HG03025 (cell line): ENCODE results near the gene GRK1.
"Not testable (repeated sequence)": the region's sequence is repeated elsewhere in the genome, so short reads cannot be mapped to it uniquely, and the experiment has no call there.

ENCODE experiments used
- ATAC-seq: cut with Tn5 transposase; IDR thresholded peaks from one replicate; pipeline ENCODE4 v1.9.1; 2021; ENCODE audit warnings: mild to moderate bottlenecking, moderate library complexity; ENCODE audit not compliant: unreplicated experiment, low FRiP score

Gene GRK1

DNA sequence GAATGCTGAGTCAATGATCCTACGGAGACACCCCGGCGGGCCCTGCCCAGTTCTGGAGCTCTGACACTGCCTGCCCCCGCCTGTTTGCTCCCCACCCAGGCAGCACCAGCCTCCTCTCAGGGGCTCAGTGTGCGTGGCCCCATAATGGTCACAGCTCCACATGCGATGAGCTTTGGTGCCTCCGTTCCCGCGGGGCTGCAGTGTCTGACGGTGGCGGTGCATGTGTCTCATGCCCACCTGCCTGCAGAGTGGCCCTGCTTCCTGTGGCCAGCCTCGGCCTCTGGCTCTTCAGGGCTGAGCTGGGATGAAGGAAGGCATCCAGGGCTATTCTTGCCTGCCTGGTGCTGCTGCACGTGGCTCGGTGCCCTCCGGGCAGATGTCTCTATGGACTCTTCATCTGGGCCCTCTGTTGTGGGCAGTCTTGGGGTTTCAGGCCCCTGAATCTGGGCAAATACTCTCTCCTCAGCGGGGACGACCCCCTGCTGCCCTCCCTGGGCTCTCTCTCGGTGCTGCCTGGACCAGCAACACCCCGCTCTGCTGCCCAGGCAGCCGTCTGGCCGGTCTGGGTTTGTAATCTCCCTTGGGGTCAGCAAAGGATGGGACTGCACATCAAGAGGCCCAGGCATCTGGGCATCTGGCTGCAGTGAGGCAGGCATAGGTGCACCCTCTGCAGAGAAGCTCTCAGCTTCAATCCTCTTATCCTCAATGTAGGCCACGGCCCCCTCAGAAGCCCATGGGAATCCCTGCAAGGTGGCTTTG, 72.7 kb downstream of the GRK1 start:
- ATAC-seq, result no peak

DNA sequence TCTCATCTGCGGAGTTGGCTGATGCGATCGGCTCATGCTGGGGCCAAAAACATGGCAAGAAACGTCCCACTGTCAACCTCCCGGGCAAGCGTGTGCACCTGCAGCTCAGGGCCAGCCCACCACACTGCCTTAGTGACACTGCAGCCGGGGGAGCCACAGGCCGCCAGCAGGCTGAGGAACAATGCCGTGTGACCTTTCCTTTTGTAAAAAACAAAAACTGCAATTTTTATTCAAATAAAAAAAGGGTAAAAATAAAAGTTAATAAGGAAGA, 73.2 kb downstream of the GRK1 start:
- no peak for ATAC-seq

DNA sequence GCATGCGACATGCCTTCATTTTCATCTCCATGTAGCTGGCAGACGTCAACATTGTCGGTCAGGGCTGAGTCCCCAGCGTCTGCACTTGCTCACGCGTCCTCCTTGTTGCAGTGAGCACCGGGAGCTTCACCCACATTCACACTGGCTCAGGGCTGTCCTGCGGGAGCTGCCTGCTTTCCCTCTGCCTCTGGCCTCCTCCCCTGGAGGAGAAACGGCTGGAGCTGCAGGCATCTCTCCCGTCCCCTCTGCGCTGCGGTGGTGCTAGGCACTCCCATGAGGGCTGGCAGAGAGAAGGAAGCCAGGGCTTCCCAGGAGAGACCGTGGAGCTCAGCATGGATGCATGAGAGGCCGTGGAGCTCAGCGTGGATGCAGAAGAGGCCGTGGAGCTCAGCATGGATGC, 73.6 kb downstream of the GRK1 start:
- ATAC-seq, result no peak

DNA sequence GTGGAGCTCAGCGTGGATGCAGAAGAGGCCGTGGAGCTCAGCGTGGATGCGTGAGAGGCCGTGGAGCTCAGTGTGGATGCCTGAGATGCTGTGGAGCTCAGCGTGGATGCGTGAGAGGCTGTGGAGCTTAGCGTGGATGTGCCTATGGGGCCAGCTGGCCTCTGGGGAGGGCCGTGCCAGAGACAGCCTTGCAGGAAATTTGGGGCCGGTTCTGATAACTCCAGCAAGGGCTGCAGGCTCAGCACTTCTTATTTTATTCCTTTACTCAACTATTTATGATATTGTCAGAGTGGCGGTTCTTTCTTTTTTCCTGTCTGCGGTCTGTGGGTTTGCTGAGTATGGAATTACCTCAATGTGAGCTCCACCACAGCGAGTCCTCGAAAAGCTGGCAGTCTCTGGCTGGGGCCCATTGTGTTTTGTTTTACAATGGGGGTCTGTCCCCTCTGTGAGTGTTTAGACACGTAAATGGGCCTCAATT, 74.2 kb downstream of the GRK1 start:
- ATAC-seq, result no peak

DNA sequence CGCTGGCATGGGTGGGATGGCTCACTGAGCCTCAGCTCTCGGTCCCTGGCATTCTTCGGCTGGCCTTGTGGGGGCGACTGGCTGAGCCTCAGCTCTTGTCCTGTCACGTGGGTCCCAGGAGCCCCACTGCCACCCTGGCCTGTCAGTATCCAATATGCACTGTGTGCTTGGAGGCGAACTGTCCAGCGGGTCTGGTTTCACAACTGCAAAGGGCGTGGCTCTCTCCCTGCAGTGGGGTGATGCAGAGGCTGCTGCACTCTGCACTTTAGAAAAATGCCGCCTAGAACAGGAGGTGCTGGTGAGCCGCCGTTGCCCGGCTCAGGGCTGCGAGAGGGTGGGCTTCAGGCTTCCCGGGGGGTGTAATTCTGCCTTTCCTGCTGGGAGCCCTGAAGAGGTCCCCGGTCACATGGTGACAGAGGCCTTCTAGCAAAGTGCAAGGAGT, 75.0 kb downstream of the GRK1 start:
- ATAC-seq, result no peak

DNA sequence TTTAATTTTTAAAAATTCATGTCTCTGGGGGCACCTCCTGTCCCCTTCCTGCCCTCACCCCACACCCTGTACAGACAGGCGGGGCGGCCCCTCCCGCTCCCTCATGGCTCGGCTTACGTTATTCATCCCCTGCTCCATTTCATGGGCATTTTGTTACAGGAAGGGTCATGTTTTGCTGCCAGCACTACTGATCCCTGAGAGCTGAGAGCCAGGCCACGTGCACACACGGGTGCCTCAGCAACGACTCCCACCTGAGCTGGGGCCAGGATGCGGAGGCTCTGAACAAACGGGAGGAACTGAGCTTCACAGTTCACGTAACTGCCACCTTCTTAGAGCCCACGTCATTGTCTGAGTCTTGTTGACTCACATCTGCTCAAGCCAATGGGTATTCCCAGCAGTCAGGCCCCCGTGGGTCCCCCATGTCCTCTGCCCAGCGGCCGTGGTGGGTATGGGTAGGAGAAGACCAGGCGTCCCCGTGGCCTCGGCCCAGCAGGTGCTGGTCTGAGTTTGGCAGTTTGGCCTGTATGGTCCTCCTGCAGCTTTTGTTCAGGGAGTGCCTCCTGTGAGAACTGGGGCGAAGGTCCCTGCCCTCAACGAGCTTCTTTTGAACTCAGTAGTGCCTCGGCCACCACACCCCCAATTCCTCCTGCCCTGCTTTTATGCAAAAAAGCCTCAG, 75.6 kb downstream of the GRK1 start:
- ATAC-seq, result no peak

DNA sequence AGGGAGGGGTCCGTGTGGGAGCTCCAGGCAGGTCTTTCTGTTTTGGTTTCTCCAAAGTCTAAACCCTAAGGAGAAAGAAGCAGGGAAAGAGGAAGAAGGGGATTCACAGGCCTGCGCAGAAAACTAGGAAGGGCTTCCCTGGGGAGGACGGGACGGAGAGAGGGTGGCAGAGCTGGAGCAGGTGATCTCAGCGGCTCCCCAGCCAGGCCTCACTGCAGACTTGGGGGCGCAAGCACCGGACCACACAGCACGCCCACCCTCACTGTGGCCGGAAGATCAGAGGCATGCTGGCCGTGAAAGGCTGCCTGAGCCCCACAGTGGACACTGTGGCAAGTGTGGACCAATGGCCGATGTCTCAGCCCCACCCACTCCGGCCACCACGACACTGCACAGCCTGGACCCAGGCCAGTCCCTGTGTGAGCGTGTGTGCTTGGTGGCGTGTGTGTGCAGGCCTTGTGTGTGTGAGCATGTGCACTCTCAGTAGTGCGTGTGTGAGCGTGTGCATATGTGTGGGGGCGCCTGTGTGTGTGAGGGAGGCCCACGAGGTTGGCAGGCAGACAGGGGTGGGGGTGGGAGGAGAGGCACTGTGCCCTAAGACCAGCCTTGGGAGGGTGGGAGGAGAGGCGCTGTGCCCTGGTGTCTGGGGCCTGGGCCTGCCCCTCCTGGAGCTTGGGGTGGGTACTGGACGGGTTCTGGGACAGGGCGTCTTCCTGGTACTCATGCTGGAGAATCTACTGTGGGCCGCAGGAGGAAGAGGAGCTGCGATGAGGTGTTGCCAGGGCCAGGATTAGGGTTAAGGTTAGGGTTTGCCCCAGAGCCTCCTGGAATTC, 76.6 kb downstream of the GRK1 start:
- ATAC-seq, result no peak

DNA sequence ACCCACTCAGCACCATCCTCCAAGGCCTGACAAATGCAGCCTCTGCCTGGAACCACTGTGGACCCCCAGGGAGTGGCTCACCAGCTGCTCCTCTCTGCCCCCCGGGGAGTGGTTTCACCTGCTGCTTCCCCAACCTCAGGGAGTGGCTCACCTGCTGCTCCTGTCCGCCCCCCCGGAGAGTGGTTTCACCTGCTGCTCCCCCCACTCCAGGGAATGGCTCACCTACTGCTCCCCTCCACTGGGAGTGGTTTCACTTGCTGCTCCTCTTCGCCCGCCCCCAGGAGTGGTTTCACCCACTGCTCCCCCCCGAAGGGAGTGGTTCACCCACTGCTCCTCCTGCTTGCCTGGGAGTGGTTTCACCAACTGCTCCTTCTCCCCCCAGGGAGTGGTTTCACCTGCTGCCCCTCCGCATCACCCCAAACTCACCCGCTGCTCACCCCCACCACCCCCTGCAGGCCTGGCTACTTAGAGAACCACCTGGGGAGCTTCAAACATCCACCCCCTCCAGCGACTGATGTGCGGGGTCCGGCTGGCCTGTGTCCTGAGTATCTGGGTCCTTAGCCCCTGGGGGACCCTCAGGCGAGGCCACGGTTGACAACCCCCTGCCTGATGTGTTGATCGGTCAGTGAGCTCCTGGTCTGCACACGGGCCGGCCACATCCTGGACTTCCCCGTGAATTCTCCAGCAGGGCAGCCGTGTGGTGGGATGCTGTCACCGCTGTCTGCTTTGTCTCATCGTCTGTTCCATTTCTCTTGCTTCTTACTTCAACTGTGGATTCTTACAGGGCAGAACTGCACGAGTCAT, 77.4 kb downstream of the GRK1 start:
- ATAC-seq, result no peak

DNA sequence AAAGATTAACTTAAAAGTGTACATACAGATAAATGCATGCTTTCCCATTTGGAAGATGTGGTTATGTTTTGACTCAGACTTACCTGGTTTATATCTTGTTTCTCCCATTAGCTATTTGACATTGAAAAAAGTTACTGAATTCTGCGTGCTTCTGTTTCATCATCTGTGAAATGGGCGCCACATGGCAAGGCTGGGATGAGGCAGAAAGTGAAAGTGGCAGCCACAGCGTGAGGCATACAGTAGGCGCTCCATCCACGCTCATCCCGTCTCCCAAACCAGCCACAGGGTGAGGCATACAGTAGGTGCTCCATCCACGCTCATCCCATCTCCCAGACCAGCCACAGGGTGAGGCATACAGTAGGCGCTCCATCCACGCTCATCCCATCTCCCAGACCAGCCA, 78.0 kb downstream of the GRK1 start:
- no peak for ATAC-seq

DNA sequence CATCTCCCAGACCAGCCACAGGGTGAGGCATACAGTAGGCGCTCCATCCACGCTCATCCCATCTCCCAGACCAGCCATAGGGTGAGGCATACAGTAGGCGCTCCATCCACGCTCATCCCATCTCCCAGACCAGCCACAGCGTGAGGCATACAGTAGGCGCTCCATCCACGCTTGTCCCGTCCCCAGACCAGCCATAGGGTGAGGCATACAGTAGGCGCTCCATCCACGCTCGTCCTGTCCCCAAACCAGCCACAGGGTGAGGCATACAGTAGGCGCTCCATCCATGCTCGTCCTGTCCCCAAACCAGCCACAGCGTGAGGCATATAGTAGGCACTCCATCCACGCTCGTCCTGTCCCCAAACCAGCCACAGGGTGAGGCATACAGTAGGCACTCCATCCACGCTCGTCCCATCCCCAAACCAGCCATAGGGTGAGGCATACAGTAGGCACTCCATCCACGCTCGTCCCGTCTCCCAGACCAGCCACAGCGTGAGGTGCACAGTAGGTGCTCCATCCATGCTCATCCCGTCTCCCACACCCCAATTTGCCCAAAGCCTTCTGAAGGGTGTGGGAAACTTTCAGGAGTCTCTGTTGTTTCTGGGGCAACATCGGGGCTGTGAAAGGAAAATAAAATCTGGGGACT, 78.6 kb downstream of the GRK1 start:
- not testable (repeated sequence) for ATAC-seq

DNA sequence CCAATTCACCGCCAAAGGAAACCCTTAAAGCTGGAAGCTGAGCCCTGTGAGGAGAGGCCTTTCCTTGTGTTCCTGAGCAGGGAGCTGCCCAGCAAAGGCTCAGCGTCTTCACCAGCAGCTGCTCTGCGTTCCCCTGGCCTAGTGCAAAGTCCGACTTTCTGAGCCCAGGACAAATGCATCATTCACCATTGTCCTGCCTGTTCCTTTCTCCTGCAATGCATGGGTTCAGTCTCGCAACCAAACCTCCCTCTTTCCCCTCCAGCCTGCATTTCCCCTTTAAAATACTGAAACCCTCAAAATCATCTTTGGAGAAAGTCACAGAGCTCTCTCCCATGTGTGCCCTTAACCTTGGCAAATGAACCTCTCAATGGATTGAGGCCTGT, 79.1 kb downstream of the GRK1 start:
- ATAC-seq, result no peak

DNA sequence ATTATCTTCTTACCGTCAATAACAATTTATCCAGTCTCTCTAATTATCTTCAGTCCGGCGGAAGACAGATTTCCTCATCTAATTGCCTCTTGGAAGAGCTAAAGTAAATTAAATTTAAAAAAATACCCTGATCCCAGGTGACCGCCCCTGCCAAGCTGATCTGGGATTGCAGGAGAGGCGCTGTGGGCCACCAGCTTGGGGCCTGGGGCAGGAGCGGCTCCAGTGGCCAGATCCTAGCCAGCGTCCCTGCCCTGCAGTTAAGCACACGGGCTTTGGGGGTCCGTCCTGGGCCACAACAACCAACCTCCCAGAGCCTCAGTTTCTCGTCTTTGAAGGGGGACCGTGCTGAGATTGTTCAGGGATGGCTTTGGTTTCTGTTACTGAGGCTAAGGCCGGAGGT, 79.7 kb downstream of the GRK1 start:
- ATAC-seq, result no peak

DNA sequence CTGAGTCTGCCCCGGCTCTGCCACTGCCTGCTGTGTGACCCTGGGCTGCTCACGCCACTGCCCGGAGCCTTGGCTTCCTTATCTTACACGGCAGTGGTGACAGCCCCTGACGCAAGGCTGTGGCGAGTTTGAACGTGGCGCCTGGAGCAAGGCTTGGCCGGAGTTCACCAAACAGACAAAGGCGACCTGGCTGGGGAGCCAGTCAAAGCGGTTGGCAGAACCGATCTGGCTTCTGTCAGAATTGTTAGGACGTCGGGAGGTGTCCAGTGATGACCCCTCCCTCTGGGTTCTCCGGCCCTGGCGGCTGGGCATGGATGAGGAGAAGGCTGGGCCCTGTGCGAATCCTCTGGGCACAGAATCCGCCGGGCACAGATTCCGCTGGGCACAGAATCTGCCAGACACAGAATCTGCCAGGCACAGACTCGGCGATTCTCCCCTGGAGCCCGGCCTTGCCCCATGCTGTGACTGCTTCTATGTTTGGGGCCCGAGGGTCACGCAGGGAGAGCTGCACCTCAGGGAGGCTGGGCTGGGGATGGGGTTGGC, 80.3 kb downstream of the GRK1 start:
- ATAC-seq, result no peak

DNA sequence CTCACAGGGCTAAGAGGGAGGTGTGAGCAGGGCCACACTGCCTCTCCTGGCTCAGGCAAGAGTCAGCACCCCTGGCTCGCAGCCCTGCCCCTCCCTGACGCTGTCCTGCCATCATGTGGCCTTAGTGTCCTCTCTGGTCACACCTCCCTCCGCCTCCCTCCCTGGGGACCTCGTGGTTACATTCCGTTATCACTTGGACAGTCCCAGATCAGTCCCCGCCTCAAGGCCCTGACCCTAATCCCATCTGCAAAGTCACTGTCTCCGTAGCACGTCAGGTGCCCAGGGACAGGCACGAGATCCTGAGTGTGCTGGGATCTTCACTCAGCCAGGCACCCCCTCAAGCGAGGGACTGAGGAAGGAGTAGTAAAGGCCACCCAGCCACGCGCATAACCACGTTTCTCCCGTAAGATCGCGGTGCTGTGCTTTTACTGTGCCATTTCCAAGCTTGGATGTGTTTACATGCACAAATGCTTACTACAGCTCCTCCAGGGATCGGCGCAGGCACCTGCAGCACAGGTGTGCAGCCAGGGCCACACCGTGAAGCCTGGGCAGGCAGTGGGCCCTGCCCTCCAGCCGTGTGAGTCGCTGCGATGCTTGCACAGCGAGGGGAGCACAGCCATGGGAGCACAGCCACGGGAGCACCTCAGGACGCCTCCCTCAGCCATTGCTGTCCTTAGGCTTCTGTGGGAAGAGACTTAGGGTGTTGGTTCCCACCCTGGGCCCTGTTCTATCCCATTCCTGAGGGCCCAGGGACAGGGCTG, 81.3 kb downstream of the GRK1 start:
- no peak for ATAC-seq

DNA sequence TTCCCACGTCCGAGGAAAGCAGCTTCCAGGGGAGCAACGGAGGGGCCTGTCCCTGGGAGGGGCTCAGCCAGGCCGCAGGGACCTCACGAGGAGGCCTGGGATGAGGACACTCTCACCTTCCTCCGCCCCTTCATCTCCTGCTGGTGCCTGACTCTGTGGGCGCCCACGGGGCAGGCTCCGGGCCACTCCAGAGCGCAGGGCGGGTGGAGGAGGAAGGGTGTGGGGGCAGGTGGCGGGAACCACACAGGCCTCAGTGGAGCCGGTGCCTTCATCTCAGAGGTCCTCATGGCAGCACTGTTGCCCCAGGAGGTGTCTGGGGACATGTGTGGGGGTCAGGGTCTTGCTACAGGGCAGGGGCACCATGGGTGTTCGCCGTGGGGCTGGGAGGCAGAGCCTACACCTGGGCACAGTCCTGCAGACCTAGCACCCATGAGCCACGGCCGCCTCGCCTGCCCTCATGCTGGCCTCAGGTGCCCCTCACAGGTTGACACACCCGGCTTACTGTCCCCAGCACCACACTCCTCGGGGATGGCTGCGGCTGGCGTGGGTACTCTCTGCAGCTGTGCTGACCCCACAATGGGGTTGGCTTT, 81.9 kb downstream of the GRK1 start:
- ATAC-seq, result no peak

DNA sequence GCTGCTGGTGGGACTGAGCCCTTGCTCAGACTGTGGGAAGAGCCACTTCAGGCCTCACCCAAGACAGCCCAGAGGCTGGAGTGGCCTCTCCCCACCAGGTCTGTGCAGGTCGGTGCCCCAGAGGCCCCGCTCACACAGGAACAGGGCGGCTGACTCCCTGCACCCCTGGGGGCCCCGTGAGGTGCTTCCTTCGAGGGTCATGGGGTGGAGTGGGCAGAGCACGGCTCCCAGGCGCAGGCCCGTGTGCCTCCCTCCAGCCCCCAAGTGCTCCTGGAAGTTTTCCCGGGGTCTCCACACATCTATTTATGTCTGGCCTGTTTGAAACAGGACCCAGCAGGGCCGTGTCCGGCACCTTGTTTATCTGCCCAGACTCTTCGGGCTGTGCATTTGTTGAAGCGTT, 82.5 kb downstream of the GRK1 start:
- ATAC-seq, result no peak

DNA sequence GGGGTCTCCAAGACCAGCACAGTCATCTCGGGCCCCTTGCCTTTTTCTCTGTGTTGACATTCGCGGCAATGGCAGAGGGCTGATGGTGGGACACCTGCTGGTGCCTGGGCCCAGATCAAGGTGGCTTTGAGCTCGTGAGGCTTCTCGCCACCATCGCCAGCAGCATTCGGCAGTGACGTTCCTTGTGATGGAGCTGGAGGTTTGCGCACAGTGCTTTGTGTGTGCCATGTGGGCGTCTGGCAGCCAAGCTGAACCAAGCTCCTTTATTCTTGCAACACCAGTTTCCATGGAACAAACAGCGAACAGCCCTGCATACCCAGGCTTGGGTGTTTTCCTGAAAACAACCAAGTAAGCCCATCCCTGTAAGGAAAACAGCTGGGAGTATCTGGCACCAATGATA, 82.9 kb downstream of the GRK1 start:
- ATAC-seq, result no peak

DNA sequence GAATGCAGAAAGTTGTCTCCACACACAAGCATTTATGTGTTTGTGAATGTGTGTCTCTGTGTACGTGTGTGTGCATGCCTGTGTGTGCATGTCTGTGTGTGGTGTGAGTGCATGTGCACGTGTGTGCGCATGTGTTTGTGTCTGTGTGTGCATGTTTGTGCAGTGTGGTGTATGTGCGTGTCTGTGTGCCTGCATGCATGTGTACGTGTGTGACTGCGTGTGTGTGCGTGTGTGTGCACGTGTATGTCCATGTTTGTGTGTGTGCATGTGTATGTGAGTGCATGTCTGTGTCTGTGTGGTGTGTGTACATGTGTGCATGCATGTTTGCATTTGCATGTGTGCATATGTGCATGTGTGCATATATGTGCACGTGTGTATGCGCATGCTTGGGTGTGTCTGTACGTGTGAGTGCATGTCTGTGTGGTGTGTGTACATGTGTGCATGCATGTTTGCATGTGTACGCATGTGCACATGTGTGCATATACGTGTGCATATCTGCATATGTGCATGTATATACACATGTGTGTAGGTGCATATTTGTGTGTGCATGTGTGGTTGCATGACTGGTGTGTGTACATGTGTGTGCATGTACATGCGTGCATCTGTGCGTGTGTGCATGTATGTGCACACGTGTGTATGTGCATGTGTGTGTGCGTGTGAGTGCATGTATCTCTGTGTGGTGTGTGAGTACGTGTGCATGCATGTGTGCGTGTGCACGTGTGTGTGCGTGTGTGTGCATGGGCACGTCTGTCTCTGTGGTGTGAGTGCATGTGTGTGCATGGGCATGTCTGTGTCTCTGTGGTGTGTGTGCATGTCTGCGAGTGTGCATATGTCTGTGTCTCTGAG, 83.8 kb downstream of the GRK1 start:
- no peak for ATAC-seq
